HuH-7 (cell line): ENCODE data around the gene RNF138.
"Not testable (repeated sequence)": the region's sequence is repeated elsewhere in the genome, so short reads cannot be mapped to it uniquely, and the experiment has no call there.

Experiments
- DNase-seq: peaks from one replicate; pipeline ENCODE4 v3.0.0; 2011; ENCODE audit warnings: low spot score

The RNF138 gene

DNA sequence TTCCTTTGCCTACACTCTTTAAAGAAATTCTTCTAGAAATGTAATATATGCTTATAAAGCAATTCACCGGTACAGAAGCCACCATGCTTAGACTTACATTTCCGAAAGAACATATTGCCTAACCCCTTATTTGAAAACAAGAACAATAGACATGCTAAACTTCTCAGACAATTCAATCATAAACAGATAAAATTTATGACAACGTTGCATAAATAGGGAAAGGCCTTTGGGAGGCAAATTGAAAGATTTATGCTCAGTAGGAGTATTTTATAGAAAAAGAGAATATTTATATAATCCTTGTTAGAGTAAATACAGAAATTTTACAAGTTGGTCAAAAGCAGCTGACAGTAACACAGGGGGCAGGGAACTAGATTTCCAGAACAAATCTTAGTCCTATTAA is 82.0 kb downstream of the RNF138 start:
- no peak for DNase-seq

DNA sequence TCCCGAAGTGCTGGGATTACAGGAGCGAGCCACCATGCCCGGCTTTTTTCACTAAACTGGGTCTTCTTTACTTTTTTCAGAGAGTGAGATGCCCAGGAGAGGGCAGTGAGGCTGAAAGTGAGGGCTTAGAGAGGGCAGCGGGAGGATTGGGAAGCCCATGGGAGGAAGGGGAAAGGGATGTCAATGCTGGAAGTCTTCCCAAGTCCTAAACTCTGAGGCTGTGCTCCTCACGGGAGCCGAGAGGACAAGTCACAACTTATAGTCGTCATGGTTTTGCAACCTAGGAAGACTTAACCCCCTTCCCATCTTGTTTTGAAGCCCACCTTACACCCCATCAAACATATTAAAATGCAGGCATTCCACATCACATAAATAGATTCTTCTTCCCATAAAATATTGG is 83.0 kb downstream of the RNF138 start:
- DNase-seq = no peak

GRCh38 chr18:32175265-32175664 is 83.6 kb downstream of the RNF138 start:
- no peak for DNase-seq

DNA sequence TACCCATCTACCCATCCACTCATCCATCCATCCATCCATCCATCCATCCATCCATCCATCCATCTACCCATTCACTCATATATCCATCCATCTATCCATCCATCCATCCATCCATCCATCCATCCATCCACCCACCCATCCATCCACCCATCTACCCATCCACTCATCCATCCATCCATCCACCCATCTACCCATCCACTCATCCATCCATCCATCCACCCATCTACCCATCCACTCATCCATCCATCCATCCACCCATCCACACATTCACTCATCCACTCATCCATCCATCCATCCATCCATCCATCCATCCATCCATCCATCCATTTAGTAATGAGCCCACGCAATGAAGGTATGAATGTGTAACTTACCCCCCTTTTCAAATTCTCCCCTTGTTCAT is 85.1 kb downstream of the RNF138 start:
- DNase-seq = not testable (repeated sequence)

DNA sequence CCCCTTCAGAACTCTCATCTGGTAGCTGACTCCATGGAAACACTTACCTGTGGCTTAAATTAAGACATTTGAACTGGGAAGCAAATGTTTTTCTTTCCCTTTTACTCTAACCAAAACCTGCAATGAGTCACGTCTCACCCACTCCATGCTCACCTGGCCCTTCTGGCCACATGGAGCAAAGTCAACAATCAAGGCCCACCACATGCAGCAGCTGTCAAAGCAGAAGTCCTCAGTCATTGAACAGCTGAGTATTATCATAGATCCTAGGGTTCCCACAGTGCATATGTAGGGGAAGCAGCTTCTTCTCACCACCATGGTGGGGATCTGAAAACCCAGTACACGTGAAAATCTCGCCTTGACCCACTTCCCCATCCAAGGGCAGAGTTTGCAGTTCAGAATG is 85.9 kb downstream of the RNF138 start:
- DNase-seq = no peak
